Activated CD8-positive, alpha-beta memory T cell treated with anti-CD3 and anti-CD28 coated beads for 4 hours (primary cell): ENCODE measurements around the gene PRDM16.
"Not testable (repeated sequence)": the region's sequence is repeated elsewhere in the genome, so short reads cannot be mapped to it uniquely, and the experiment has no call there.

Experiments used
- DNase-seq, 2 donors: peaks; one replicate each; pipeline ENCODE4 v3.0.0-alpha.2; 2020; ENCODE audit warnings: low read depth in 2 of 2

PRDM16 gene

DNA sequence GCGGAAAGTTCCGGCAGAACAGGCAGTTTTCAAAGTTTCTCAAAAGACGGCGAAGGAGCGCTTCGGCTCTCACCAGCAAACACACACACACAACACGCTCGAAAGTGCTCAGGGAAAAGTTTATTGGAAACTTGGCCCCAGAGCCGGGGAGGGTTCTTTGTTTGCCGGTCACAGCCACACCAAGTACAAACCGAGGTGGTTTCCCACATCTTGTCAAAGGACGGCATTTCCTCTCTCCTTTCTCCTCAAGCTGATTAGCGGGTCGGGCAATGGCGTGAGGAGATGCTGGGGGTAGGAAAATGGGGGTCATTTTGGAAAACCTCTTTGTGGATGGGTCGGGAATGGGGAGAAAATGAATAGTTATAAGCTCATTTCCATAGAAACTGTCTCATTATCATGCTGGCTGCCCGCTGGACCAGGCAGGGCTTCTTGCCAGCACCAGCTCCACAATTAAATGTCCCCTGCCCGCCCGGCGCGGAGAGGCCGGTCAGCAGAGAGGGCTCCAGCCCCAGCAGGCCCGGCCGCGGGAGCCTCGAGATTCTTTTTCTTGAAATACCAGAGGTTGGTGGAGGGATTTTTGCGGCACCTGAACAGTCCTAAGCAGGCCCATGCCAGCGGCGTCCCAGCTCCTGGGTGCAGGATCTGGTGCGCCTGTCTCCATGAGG lies 92.3 kb downstream of the PRDM16 start:
- no peak for DNase-seq

GRCh38 chr1:3162322-3162882 lies 93.4 kb downstream of the PRDM16 start:
- DNase-seq = no peak

GRCh38 chr1:3163356-3163755 lies 94.4 kb downstream of the PRDM16 start:
- DNase-seq = no peak

DNA sequence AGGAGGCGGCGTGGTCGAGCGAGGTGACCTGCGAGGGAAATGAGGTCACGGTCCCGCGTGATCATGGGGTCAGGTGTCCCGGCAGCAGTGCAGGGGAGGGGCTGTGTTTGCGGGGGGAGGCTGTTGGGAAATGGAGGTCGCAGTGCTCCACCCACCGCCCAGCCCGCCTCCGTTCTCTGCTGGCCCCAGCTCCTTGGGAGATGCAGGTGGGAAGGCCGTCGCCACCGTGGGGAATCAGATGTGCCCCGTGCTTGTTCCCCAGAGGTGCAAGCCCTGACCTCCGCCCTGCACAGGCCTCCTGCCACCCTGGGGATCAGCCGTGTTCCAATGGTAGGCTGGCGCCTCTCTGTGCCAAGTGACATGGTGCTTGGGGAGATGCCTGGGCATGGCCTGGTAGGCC lies 95.7 kb downstream of the PRDM16 start:
- no peak for DNase-seq

DNA sequence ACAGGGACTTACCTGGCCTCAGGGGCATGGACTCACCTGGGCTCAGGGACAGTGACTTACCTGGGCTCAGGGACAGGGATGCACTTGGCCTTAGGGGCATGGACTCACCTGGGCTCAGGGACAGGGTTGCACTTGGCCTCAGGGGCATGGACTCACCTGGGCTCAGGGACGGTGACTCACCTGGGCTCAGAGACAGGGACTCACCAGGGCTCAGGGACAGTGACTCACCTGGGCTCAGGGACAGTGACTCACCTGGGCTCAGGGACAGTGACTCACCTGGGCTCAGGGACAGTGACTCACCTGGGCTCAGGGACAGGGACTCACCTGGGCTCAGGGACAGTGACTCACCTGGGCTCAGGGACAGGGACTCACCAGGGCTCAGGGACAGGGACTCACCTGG lies 96.2 kb downstream of the PRDM16 start:
- DNase-seq = not testable (repeated sequence)

DNA sequence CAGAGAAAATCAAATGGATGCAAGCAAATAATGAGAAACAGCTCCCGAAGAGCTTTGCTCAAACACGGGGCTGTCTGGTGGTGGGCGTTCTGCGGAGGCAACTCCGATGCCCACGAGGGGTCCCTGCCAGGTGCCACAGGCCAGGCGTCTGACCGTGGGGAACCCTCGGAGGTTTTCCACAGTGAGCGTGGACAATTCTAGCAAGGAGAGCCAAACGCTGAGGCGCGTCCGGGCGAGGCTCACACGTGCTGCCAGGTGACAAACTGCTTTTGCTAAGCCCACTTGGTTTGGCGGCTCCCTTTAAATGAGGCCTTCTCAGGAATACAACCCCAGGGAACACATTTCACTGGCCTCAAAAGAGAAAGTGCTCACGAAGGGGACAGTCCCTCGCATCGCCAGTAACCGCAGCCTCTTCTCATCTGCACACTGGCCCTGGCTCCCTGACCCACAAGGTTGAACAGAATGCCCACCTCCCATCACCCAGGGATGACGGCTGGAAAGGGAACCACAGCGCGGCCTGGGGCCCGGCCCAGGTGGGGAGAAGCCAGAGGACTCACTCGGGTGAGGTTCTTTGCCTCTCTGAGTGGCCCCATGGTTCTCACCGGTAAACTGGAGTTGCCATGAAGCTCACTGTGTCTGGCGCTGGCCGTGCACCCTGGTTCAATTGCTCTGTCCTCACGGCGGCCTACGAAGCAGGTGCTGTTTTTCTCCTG lies 97.4 kb downstream of the PRDM16 start:
- DNase-seq = no peak

DNA sequence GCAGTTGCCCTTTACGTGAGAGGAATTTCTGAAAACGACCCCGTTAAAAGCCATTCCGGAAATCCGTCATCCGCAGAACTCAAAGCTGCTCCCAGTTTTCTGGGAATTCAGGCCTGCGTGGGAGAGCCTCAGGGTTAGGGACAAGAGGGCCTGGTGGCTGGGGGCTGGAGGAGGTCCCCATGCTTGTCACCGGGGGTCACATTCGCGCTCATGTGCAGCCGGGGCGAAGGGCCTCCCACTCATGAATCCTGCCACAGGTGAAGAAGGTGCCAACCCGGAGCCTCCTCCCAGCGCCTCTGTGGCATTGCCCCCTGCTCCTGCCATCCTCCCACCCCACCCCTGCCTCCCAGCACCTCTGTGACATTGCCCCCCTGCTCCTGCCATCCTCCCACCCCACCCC lies 98.3 kb downstream of the PRDM16 start:
- no peak for DNase-seq

GRCh38 chr1:3168678-3169077 lies 99.7 kb downstream of the PRDM16 start:
- no peak for DNase-seq

GRCh38 chr1:3169665-3170356 lies 100.8 kb downstream of the PRDM16 start:
- no peak for DNase-seq

GRCh38 chr1:3170561-3171453 lies 101.8 kb downstream of the PRDM16 start:
- DNase-seq = no peak

- DNase-seq = no peak
Measured at GRCh38 chr1:3171761-3172160, 102.8 kb downstream of the PRDM16 start.

GRCh38 chr1:3172431-3173380 lies 103.7 kb downstream of the PRDM16 start:
- no peak for DNase-seq

GRCh38 chr1:3173381-3173980 lies 104.5 kb downstream of the PRDM16 start:
- no peak for DNase-seq

GRCh38 chr1:3174487-3175247 lies 105.7 kb downstream of the PRDM16 start:
- no peak for DNase-seq

GRCh38 chr1:3175486-3175885 lies 106.5 kb downstream of the PRDM16 start:
- no peak for DNase-seq

DNA sequence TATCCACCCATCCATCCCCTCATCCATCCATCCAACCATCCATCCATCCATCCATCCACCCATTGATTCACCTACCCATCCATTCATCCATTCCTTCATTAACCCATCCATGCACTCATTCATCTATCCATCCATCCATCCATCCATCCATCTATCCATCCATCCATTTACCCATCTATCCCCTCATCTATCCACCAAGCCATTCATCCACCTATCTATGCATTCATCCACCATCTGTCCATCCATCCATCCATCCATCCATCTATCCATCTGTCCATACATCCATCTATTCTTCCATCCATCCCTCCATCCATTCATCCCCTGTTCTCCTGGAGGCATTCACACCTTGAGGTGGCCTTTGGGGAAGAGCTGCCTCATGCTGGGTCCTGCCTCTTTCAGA lies 107.0 kb downstream of the PRDM16 start:
- DNase-seq = no peak

DNA sequence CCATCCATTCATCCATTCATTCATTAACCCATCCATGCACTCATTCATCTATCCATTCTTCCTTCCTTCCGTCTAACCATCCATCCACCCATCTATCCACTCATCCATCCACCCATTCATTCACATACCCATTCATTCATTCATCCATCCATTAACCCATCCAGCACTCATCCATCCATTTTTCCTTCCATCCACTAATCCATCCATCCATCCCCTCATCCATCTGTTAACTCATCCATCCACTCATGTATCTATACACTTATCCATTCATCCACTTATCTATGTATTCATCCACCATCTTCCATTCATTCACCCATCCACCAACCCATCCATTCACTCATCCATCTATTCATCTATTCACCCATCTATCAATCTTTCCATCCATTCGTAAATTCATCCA lies 107.8 kb downstream of the PRDM16 start:
- no peak for DNase-seq

- DNase-seq = no peak
Measured at GRCh38 chr1:3178279-3178678, 109.3 kb downstream of the PRDM16 start.

DNA sequence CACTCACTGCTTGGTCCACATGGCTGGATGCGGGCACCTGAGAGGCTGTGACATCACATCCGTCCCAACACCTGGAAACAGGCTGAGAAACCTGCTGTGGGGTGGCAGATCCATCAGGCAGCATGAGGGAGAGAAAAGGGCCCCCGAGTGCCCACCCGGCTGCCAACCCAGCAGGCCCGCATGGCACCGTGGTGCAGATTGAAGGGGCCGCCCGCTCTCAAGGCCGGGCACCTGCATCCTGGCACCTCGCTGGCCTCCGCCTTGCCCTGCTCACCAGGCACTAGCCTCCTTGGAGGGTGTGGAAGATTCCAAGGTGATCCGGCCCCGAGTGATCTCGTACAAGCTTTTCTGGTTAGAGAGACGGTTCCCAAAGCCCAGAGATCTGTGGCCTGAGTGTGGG lies 110.5 kb downstream of the PRDM16 start:
- no peak for DNase-seq
